Gastrocnemius medialis (tissue), 4 donors: Measurements from ENCODE around the gene KIF11.

Source experiments
- CTCF ChIP-seq, 5 experiments: fragments of 450-650 bp in 3 of 5; fragments of 200-600 bp in 2 of 5; sonication (generic) in 2 of 5; IDR thresholded peaks in 4 of 5; conservative IDR thresholded peaks in 1 of 5; 1 replicate in 4 of 5; 2 replicates in 1 of 5; pipeline ENCODE4 v1.5.1; 2016 to 2019; ENCODE audit warnings: antibody characterized with exemption in 5 of 5, mild to moderate bottlenecking in 3 of 5, moderate library complexity in 3 of 5
- POLR2A ChIP-seq, 2 donors: fragments of 450-650 bp; IDR thresholded peaks; one replicate each; pipeline ENCODE4 v1.6.1; 2017; ENCODE audit warnings: antibody characterized with exemption in 2 of 2, mild to moderate bottlenecking in 2 of 2, moderate library complexity in 2 of 2

- no peak for TF ChIP-seq CTCF (IDR thresholded peaks at IDR 0.05 in 4 of 5, conservative IDR thresholded peaks at IDR 0.05 in 1 of 5)
- TF ChIP-seq POLR2A (IDR thresholded peaks at IDR 0.05): no peak
Measured at GRCh38 chr10:92590623-92591549, 2.0 kb upstream of the KIF11 start.
